SK-N-SH (cell line): ENCODE measurements around the gene SDR42E1. TPM values are rescaled to one million over a fixed set of nuclear protein-coding genes. Genes with fewer than 3 reads are reported as not detected.
"Not testable (repeated sequence)": the region's sequence is repeated elsewhere in the genome, so short reads cannot be mapped to it uniquely, and the experiment has no call there.

Experiments
- CTCF ChIA-PET: fragments of 300-600, 350-600 bp; formaldehyde crosslinking; extraction: SDS; loops from one replicate; lab custom pipeline; 2021; lab: Yijun Ruan, JAX
- POLR2A ChIA-PET: fragments of 350-600 bp; sonication (Branson Sonifier 250); formaldehyde crosslinking; extraction: SDS; loops from one replicate; lab custom pipeline; 2020; ENCODE audit warnings: antibody characterized with exemption, inconsistent platforms; lab: Yijun Ruan, JAX
- DNase-seq: peaks from one replicate; pipeline ENCODE4 v3.0.0; 2012
- H2AFZ ChIP-seq: fragments of 200-600 bp; sonication (generic); 2 replicates; pipeline ENCODE4 v1.8.1; 2016; ENCODE audit warnings: antibody characterized with exemption, mild to moderate bottlenecking, low read depth
- H3F3A ChIP-seq: fragments of 200-600 bp; sonication (generic); replicated peaks from 2 replicates; pipeline ENCODE3; 2016; ENCODE audit warnings: antibody characterized with exemption, mild to moderate bottlenecking; ENCODE audit not compliant: insufficient read depth
- H3K27ac ChIP-seq, 2 experiments: fragments of 200-500 bp in 1 of 2; fragments of 200-600 bp in 1 of 2; sonication (Bioruptor generic) in 1 of 2; sonication (generic), shearing (Covaris generic) in 1 of 2; 2 replicates each; pipeline versions ENCODE4 v1.5.1 to v1.6.1; 2014 to 2016; ENCODE audit warnings: low read depth in 2 of 2, inconsistent platforms in 1 of 2, low read length in 1 of 2, mild to moderate bottlenecking in 1 of 2, mixed read lengths in 1 of 2
- H3K27me3 ChIP-seq: fragments of 200-600 bp; sonication (generic), shearing (Covaris generic); 2 replicates; pipeline ENCODE4 v1.6.1; 2016; ENCODE audit warnings: mixed run types; ENCODE audit not compliant: insufficient read depth
- H3K36me3 ChIP-seq, 2 experiments: fragments of 200-500 bp in 1 of 2; fragments of 200-600 bp in 1 of 2; sonication (Bioruptor generic) in 1 of 2; sonication (generic) in 1 of 2; replicated peaks in 1 of 2; 2 replicates each; pipeline versions ENCODE3 to v1.5.1; 2014 to 2016; ENCODE audit warnings: low read length in 1 of 2, mild to moderate bottlenecking in 1 of 2; ENCODE audit not compliant: insufficient read depth in 2 of 2, control insufficient read depth in 1 of 2
- H3K4me1 ChIP-seq, 2 experiments: fragments of 200-500 bp in 1 of 2; fragments of 200-600 bp in 1 of 2; sonication (Bioruptor generic) in 1 of 2; sonication (generic), shearing (Covaris generic) in 1 of 2; 2 replicates each; pipeline versions ENCODE4 v1.5.1 to v1.6.1; 2014 to 2016; ENCODE audit warnings: low read depth in 1 of 2, low read length in 1 of 2, mixed run types in 1 of 2; ENCODE audit not compliant: insufficient read depth in 2 of 2, control insufficient read depth in 1 of 2
- H3K4me2 ChIP-seq: fragments of 200-600 bp; sonication (generic), shearing (Covaris generic); 2 replicates; pipeline ENCODE4 v1.6.1; 2017; ENCODE audit warnings: mixed run types
- H3K4me3 ChIP-seq, 2 experiments: fragments of 200-500 bp in 1 of 2; fragments of 200-600 bp in 1 of 2; sonication (Bioruptor generic) in 1 of 2; sonication (generic), shearing (Covaris generic) in 1 of 2; 2 replicates each; pipeline versions ENCODE4 v1.5.1 to v1.8.1; 2014 to 2016; ENCODE audit warnings: low read depth in 2 of 2, inconsistent platforms in 1 of 2, low read length in 1 of 2, mild to moderate bottlenecking in 1 of 2, mixed read lengths in 1 of 2, moderate library complexity in 1 of 2
- H3K79me2 ChIP-seq: fragments of 200-600 bp; sonication (generic); 2 replicates; pipeline ENCODE4 v1.8.1; 2017; ENCODE audit warnings: mild to moderate bottlenecking; ENCODE audit not compliant: insufficient read depth
- H3K9ac ChIP-seq: fragments of 200-600 bp; sonication (generic); 2 replicates; pipeline ENCODE4 v1.6.1; 2017; ENCODE audit warnings: mixed run types
- H3K9me2 ChIP-seq: fragments of 200-600 bp; sonication (generic); 2 replicates; pipeline ENCODE4 v1.6.1; 2017; ENCODE audit warnings: mixed run types
- H3K9me3 ChIP-seq: fragments of 200-600 bp; sonication (generic); 2 replicates; pipeline ENCODE4 v1.6.1; 2017; ENCODE audit warnings: mixed run types, mild to moderate bottlenecking, moderate library complexity
- H4K20me1 ChIP-seq: fragments of 200-600 bp; sonication (generic); 2 replicates; pipeline ENCODE4 v1.6.1; 2017; ENCODE audit warnings: mild to moderate bottlenecking, mixed run types; ENCODE audit not compliant: insufficient read depth
- CTCF ChIP-seq: fragments of 200-600 bp; sonication (generic); IDR thresholded peaks from 2 replicates; pipeline ENCODE4 v1.6.1; 2017; ENCODE audit warnings: antibody characterized with exemption, mild to moderate bottlenecking, moderate library complexity
- FOXJ3 ChIP-seq: sonication (generic); formaldehyde crosslinking; IDR thresholded peaks from 2 replicates; pipeline ENCODE4 v1.5.1; 2020; ENCODE audit warnings: mild to moderate bottlenecking, missing genetic modification reagents
- FOXM1 ChIP-seq: IDR thresholded peaks from 2 replicates; pipeline ENCODE4 v1.4.0; 2012; ENCODE audit warnings: low read depth, mild to moderate bottlenecking
- GATA2 ChIP-seq: sonication (generic); formaldehyde crosslinking; IDR thresholded peaks from 2 replicates; pipeline ENCODE4 v1.5.0; 2020; ENCODE audit warnings: mild to moderate bottlenecking, missing genetic modification reagents
- IRF3 ChIP-seq: fragments of 150-350 bp; IDR thresholded peaks from 2 replicates; pipeline ENCODE4 v1.6.1; 2016; ENCODE audit warnings: mild to moderate bottlenecking, low read depth, low read length
- JUND ChIP-seq: IDR thresholded peaks from 2 replicates; pipeline ENCODE4 v1.4.0; 2012
- MAX ChIP-seq: IDR thresholded peaks from 2 replicates; pipeline ENCODE4 v1.4.0; 2012; ENCODE audit warnings: low read depth
- RCOR1 ChIP-seq: fragments of 150-350 bp; IDR thresholded peaks from 2 replicates; pipeline ENCODE4 v1.6.1; 2017; ENCODE audit warnings: antibody characterized with exemption, low read length
- TAF1 ChIP-seq: IDR thresholded peaks from 2 replicates; pipeline ENCODE4 v1.6.1; 2012; ENCODE audit warnings: low read depth, mild to moderate bottlenecking, low read length, moderate library complexity, borderline replicate concordance
- USF2 ChIP-seq: fragments of 150-350 bp; IDR thresholded peaks from 2 replicates; pipeline ENCODE4 v1.6.1; 2017; ENCODE audit warnings: antibody characterized with exemption, low read length, low read depth, borderline replicate concordance
- ZBTB33 ChIP-seq: IDR thresholded peaks from 2 replicates; pipeline ENCODE4 v1.4.0; 2012; ENCODE audit warnings: low read depth, borderline replicate concordance
- WGBS: methylation state at CpG from one replicate; pipeline ENCODE4 v1.1.6; 2017; ENCODE audit warnings: low lambda C conversion rate; 5-methylcytosine and 5-hydroxymethylcytosine counted together
- polyA plus RNA-seq, 3 experiments: library from polyadenylated mRNA; depleted of rRNA; stranded (reverse); fragments of >200 nt; gene quantifications; 2 replicates each; pipeline ENCODE4 v1.2.3, GENCODE V29; 2012

SDR42E1 gene
- polyA plus RNA-seq, 1 of the 3 experiments (the other 2 are of a cell fraction): not detected

- H3K4me1 ChIP-seq: no peaks in the 10 kb centered on the region
These were observed 23.6 kb downstream of the SDR42E1 start for GRCh38 chr16:81987706-81988105.

GRCh38 chr16:81987121-81987520 lies 24.1 kb downstream of the SDR42E1 start:
- H3K79me2 ChIP-seq: no peaks in the 10 kb centered on the region
- H3K27ac ChIP-seq: no peak overlapping the region
- no peaks in the 10 kb centered on the region for H4K20me1 ChIP-seq
- H3K9me3 ChIP-seq: no peaks in the 10 kb centered on the region
- no peaks in the 10 kb centered on the region for H3K36me3 ChIP-seq
- H3F3A ChIP-seq: no peaks in the 10 kb centered on the region
- no peaks in the 10 kb centered on the region for H3K4me1 ChIP-seq
- no peak for TF ChIP-seq RCOR1
- TF ChIP-seq CTCF: no peak
- TF ChIP-seq FOXM1: no peak
- no peak for TF ChIP-seq IRF3
- no peak for TF ChIP-seq GATA2
- TF ChIP-seq ZBTB33: no peak
- TF ChIP-seq USF2: no peak
- TF ChIP-seq TAF1: no peak
- TF ChIP-seq FOXJ3 (CRISPR knock-in tag): no peak
- no peak for TF ChIP-seq JUND
- TF ChIP-seq, all 33 proteins: peak for 0
- 60% methylated on average over 8 of the region's 8 CpGs for WGBS
- H3K27me3 ChIP-seq: peaks cover 13% of the 10 kb centered on the region; the same call in 1 of the 2 replicates
- no peak overlapping the region for H3K9ac ChIP-seq
- H2AFZ ChIP-seq: no peak overlapping the region
- no peaks in the 10 kb centered on the region for H3K9me2 ChIP-seq
- no peak for DNase-seq
- POLR2A ChIA-PET: no interaction called here
- no peak overlapping the region for H3K4me2 ChIP-seq
- CTCF ChIA-PET: interaction anchor here (1.2 kb wide), 1 partner anchor 277 kb away, joined by 3 read pairs; no protein-coding TSS in a partner anchor
- H3K4me3 ChIP-seq: no peak overlapping the region

More at GRCh38 chr16:81987706-81988105, 23.6 kb downstream of the SDR42E1 start:
- DNase-seq: no peak
- no peak overlapping the region for H3K9ac ChIP-seq
- no peak overlapping the region for H3K4me3 ChIP-seq
- H3F3A ChIP-seq: no peaks in the 10 kb centered on the region
- CTCF ChIA-PET: no interaction called here
- H3K36me3 ChIP-seq: no peaks in the 10 kb centered on the region
- H2AFZ ChIP-seq: no peak overlapping the region
- WGBS: 6% methylated on average over 5 of the region's 5 CpGs
- no peaks in the 10 kb centered on the region for H3K9me3 ChIP-seq
- H3K4me2 ChIP-seq: no peak overlapping the region
- POLR2A ChIA-PET: no interaction called here
- H3K79me2 ChIP-seq: no peaks in the 10 kb centered on the region
- TF ChIP-seq RCOR1 (no peak), MAX (no peak), USF2 (no peak)
- no peaks in the 10 kb centered on the region for H3K9me2 ChIP-seq
- no peak overlapping the region for H3K27ac ChIP-seq
- H3K27me3 ChIP-seq: peaks cover 13% of the 10 kb centered on the region; the same call in 1 of the 2 replicates
- no peaks in the 10 kb centered on the region for H4K20me1 ChIP-seq

- CTCF ChIA-PET, POLR2A ChIA-PET, H3K79me2 ChIP-seq, H3K4me3 ChIP-seq, H3F3A ChIP-seq, H3K27ac ChIP-seq, DNase-seq, H3K4me2 ChIP-seq, H3K9ac ChIP-seq, H4K20me1 ChIP-seq, H3K36me3 ChIP-seq, H2AFZ ChIP-seq, H3K9me2 ChIP-seq, H3K27me3 ChIP-seq, H3K9me3 ChIP-seq, H3K4me1 ChIP-seq: not testable (repeated sequence)
- WGBS: 64% methylated on average over 19 of the region's 26 CpGs
These were observed 33.8 kb downstream of the SDR42E1 start for GRCh38 chr16:81977335-81977942.
